DOHH2 (cell line): Measurements from ENCODE around the gene FAP.

Experiments
- H3F3A ChIP-seq: fragments of 200-600 bp; sonication (generic), shearing (Covaris generic); 2 replicates; pipeline ENCODE4 v1.6.0; 2016; ENCODE audit warnings: antibody characterized with exemption, mild to moderate bottlenecking; ENCODE audit not compliant: control insufficient read depth, insufficient read depth
- H3K27ac ChIP-seq: fragments of 200-600 bp; sonication (generic); 2 replicates; pipeline ENCODE4 v1.5.1; 2014; ENCODE audit warnings: low read depth, mild to moderate bottlenecking, low read length, moderate library complexity
- H3K27me3 ChIP-seq: fragments of 200-600 bp; sonication (generic); 2 replicates; pipeline ENCODE4 v1.6.1; 2014; ENCODE audit warnings: mild to moderate bottlenecking, low read length, mixed read lengths; ENCODE audit not compliant: control insufficient read depth
- H3K36me3 ChIP-seq: fragments of 200-600 bp; sonication (generic); 2 replicates; pipeline ENCODE4 v1.6.1; 2014; ENCODE audit warnings: mild to moderate bottlenecking, low read length, moderate library complexity, mixed read lengths; ENCODE audit not compliant: control insufficient read depth
- H3K4me1 ChIP-seq: fragments of 200-600 bp; sonication (generic); 2 replicates; pipeline ENCODE4 v1.6.1; 2014; ENCODE audit warnings: mild to moderate bottlenecking, low read length, mixed read lengths; ENCODE audit not compliant: control insufficient read depth
- H3K4me2 ChIP-seq: fragments of 200-600 bp; sonication (generic); 2 replicates; pipeline ENCODE4 v1.6.0; 2014; ENCODE audit warnings: mild to moderate bottlenecking, low read length, moderate library complexity
- H3K4me3 ChIP-seq: fragments of 200-600 bp; sonication (generic); 2 replicates; pipeline ENCODE4 v1.5.1; 2014; ENCODE audit warnings: mild to moderate bottlenecking, low read length, mixed read lengths
- H3K79me2 ChIP-seq: fragments of 200-600 bp; sonication (generic); 2 replicates; pipeline ENCODE4 v1.6.1; 2014; ENCODE audit warnings: mild to moderate bottlenecking, low read length, mixed read lengths; ENCODE audit not compliant: control insufficient read depth
- H3K9me2 ChIP-seq: fragments of 200-600 bp; sonication (generic); replicated peaks from 2 replicates; pipeline ENCODE4 v1.6.1; 2014; ENCODE audit warnings: mild to moderate bottlenecking, low read length, mixed read lengths; ENCODE audit not compliant: control insufficient read depth
- H3K9me3 ChIP-seq: fragments of 200-600 bp; sonication (generic); 2 replicates; pipeline ENCODE4 v1.6.1; 2014; ENCODE audit warnings: antibody characterized with exemption, low read length, mixed read lengths; ENCODE audit not compliant: control insufficient read depth, insufficient read depth
- H4K20me1 ChIP-seq: fragments of 200-600 bp; sonication (generic); 2 replicates; pipeline ENCODE4 v1.6.0; 2014; ENCODE audit warnings: low read depth, mild to moderate bottlenecking, antibody characterized with exemption, low read length, moderate library complexity; ENCODE audit not compliant: control insufficient read depth, insufficient read depth
- CTCF ChIP-seq: fragments of 200-600 bp; sonication (generic); IDR thresholded peaks from one replicate; pipeline ENCODE4 v1.5.1; 2014; ENCODE audit warnings: antibody characterized with exemption, mild to moderate bottlenecking, low read depth, low read length; ENCODE audit not compliant: poor library complexity, severe bottlenecking
- EZH2phosphoT487 ChIP-seq: fragments of 200-600 bp; sonication (generic); IDR thresholded peaks from 2 replicates; pipeline ENCODE4 v1.6.1; 2017; ENCODE audit warnings: borderline replicate concordance, mild to moderate bottlenecking, antibody characterized with exemption, low read length, moderate library complexity, mixed read lengths

Gene FAP

GRCh38 chr2:162172802-162173370 is 70.4 kb downstream of the FAP start:
- Histone ChIP-seq H4K20me1 (no peaks in the 10 kb centered on the region), H3K36me3 (no peaks in the 10 kb centered on the region), H3K4me2 (no peak overlapping the region), H3K4me3 (no peak overlapping the region), H3K4me1 (no peaks in the 10 kb centered on the region), H3K27ac (no peak overlapping the region), H3K9me2 (no peaks in the 10 kb centered on the region; the same call in 1 of the 2 replicates), H3K79me2 (no peaks in the 10 kb centered on the region), H3F3A (no peaks in the 10 kb centered on the region), H3K9me3 (no peaks in the 10 kb centered on the region), H3K27me3 (peaks cover 14% of the 10 kb centered on the region; the same call in 1 of the 2 replicates)
- TF ChIP-seq CTCF (no peak), EZH2phosphoT487 (no peak)

- no peaks in the 10 kb centered on the region for H3K9me2 ChIP-seq
- TF ChIP-seq EZH2phosphoT487 = no peak
- no peak for TF ChIP-seq CTCF
- H3K4me3 ChIP-seq = no peak overlapping the region
- no peaks in the 10 kb centered on the region for H4K20me1 ChIP-seq
- no peak overlapping the region for H3K27ac ChIP-seq
- H3K79me2 ChIP-seq = no peaks in the 10 kb centered on the region
- peaks cover 14% of the 10 kb centered on the region for H3K27me3 ChIP-seq
- H3F3A ChIP-seq = no peaks in the 10 kb centered on the region
- no peak overlapping the region for H3K4me2 ChIP-seq
- no peaks in the 10 kb centered on the region for H3K36me3 ChIP-seq
- H3K4me1 ChIP-seq = no peaks in the 10 kb centered on the region
- H3K9me3 ChIP-seq = no peaks in the 10 kb centered on the region
Observed at GRCh38 chr2:162166745-162167144, 76.5 kb downstream of the FAP start.

GRCh38 chr2:162166174-162166573 is 77.1 kb downstream of the FAP start:
- peaks cover 12% of the 10 kb centered on the region for H3K27me3 ChIP-seq
- H3K4me1 ChIP-seq = no peaks in the 10 kb centered on the region
- TF ChIP-seq CTCF = no peak
- no peak for TF ChIP-seq EZH2phosphoT487
- no peaks in the 10 kb centered on the region for H3K9me2 ChIP-seq
- no peak overlapping the region for H3K4me2 ChIP-seq
- no peaks in the 10 kb centered on the region for H3K36me3 ChIP-seq
- H3K4me3 ChIP-seq = no peak overlapping the region
- H4K20me1 ChIP-seq = no peaks in the 10 kb centered on the region
- H3F3A ChIP-seq = no peaks in the 10 kb centered on the region
- H3K9me3 ChIP-seq = no peaks in the 10 kb centered on the region
- no peaks in the 10 kb centered on the region for H3K79me2 ChIP-seq
- no peak overlapping the region for H3K27ac ChIP-seq
